Gastroesophageal sphincter (tissue), 3 donors: ENCODE measurements around the gene FARS2.

Source experiments
- CTCF ChIP-seq, 4 experiments: fragments of 200-600 bp in 2 of 4; fragments of 450-650 bp in 2 of 4; sonication (generic) in 1 of 4; IDR thresholded peaks; one replicate each; pipeline ENCODE4 v1.5.1; 2017 to 2019; ENCODE audit warnings: antibody characterized with exemption in 4 of 4, mild to moderate bottlenecking in 2 of 4, moderate library complexity in 2 of 4
- EP300 ChIP-seq: sonication (generic); formaldehyde crosslinking; IDR thresholded peaks from one replicate; pipeline ENCODE4 v1.6.1; 2017; ENCODE audit warnings: antibody characterized with exemption, mild to moderate bottlenecking
- POLR2A ChIP-seq, 2 donors: fragments of 450-650 bp; IDR thresholded peaks; one replicate each; pipeline ENCODE4 v1.6.1; 2017; ENCODE audit warnings: antibody characterized with exemption in 2 of 2, mild to moderate bottlenecking in 2 of 2, moderate library complexity in 1 of 2
- POLR2AphosphoS5 ChIP-seq: sonication (generic); formaldehyde crosslinking; IDR thresholded peaks from one replicate; pipeline ENCODE4 v1.6.1; 2017; ENCODE audit warnings: antibody characterized with exemption

GRCh38 chr6:5522147-5522546 is 260.8 kb downstream of the FARS2 start:
- no peak for TF ChIP-seq CTCF (IDR thresholded peaks at IDR 0.05)
- TF ChIP-seq POLR2A (IDR thresholded peaks at IDR 0.05) = no peak
- TF ChIP-seq EP300 = no peak
- no peak for TF ChIP-seq POLR2AphosphoS5
